ENCODE measurements around the gene ITGB3. TPM values are rescaled to one million over a fixed set of nuclear protein-coding genes. Genes with fewer than 3 reads are reported as not detected.

ITGB3 gene
- total RNA-seq, 4 donors from 2014 or later: 0.76 to 6.6 (median 4.6) TPM

GRCh38 chr17:47239619-47239966 is 14.0 kb upstream of the ITGB3 start:
- Histone ChIP-seq H3K9me3 (no peaks in the 10 kb centered on the region), H3K27me3 (no peaks in the 10 kb centered on the region), H3K36me3 (no peaks in the 10 kb centered on the region), H3K27ac (peak overlapping the region; percentile 82), H3K4me3 (no peak overlapping the region), H3K4me1 (peaks cover 20% of the 10 kb centered on the region)
- WGBS: 76% methylated on average over 7 of the region's 7 CpGs
- no peak for DNase-seq (ENCODE audit: low spot score in 2 of 2)
- no peak for TF ChIP-seq POLR2A (IDR thresholded peaks at IDR 0.05)
- TF ChIP-seq EP300 (IDR thresholded peaks at IDR 0.05): no peak
- no peak for TF ChIP-seq CTCF (IDR thresholded peaks at IDR 0.05)
- TF ChIP-seq POLR2AphosphoS5 (IDR thresholded peaks at IDR 0.05): no peak

GRCh38 chr17:47239967-47240651 is 13.5 kb upstream of the ITGB3 start:
- peak in 2 of 3 donors; percentile 10 to 44 for TF ChIP-seq POLR2AphosphoS5 (IDR thresholded peaks at IDR 0.05)
- TF ChIP-seq CTCF (IDR thresholded peaks at IDR 0.05): no peak
- 37% methylated on average over 3 of the region's 3 CpGs for WGBS

GRCh38 chr17:47240806-47241205 is 12.8 kb upstream of the ITGB3 start:
- WGBS: 76% methylated on average over 3 of the region's 3 CpGs
- Histone ChIP-seq H3K27me3 (no peaks in the 10 kb centered on the region), H3K4me3 (no peak overlapping the region), H3K36me3 (no peaks in the 10 kb centered on the region), H3K27ac (peak overlapping the region; percentile 46), H3K9me3 (no peaks in the 10 kb centered on the region), H3K4me1 (peaks cover 22% of the 10 kb centered on the region)
- DNase-seq (ENCODE audit: low spot score in 2 of 2): no peak
- TF ChIP-seq EP300 (IDR thresholded peaks at IDR 0.05): no peak
- no peak for TF ChIP-seq POLR2AphosphoS5 (IDR thresholded peaks at IDR 0.05)
- TF ChIP-seq POLR2A (IDR thresholded peaks at IDR 0.05): no peak
- TF ChIP-seq CTCF (IDR thresholded peaks at IDR 0.05): no peak

More at GRCh38 chr17:47239967-47240651, 13.5 kb upstream of the ITGB3 start:
- H3K4me1 ChIP-seq: peaks cover 20% of the 10 kb centered on the region
- no peaks in the 10 kb centered on the region for H3K36me3 ChIP-seq
- peak; percentile 89 to 93 for DNase-seq (ENCODE audit: low spot score in 2 of 2)
- no peak overlapping the region for H3K4me3 ChIP-seq
- no peaks in the 10 kb centered on the region for H3K27me3 ChIP-seq
- H3K27ac ChIP-seq: peak overlapping the region; percentile 82
- no peaks in the 10 kb centered on the region for H3K9me3 ChIP-seq

GRCh38 chr17:47242648-47243047 is 11.0 kb upstream of the ITGB3 start:
- no peaks in the 10 kb centered on the region for H3K36me3 ChIP-seq
- no peaks in the 10 kb centered on the region for H3K27me3 ChIP-seq
- no peak for DNase-seq (ENCODE audit: low spot score in 2 of 2)
- H3K27ac ChIP-seq: no peak overlapping the region
- no peak overlapping the region for H3K4me3 ChIP-seq
- no peaks in the 10 kb centered on the region for H3K9me3 ChIP-seq
- TF ChIP-seq EP300 (IDR thresholded peaks at IDR 0.05) (no peak), CTCF (IDR thresholded peaks at IDR 0.05) (no peak), POLR2AphosphoS5 (IDR thresholded peaks at IDR 0.05) (no peak)
- peaks cover 23% of the 10 kb centered on the region for H3K4me1 ChIP-seq
- WGBS: 89% methylated on average over 2 of the region's 2 CpGs

- Histone ChIP-seq H3K9me3 (no peaks in the 10 kb centered on the region), H3K27me3 (no peaks in the 10 kb centered on the region), H3K4me1 (peaks cover 23% of the 10 kb centered on the region), H3K36me3 (no peaks in the 10 kb centered on the region), H3K4me3 (no peak overlapping the region), H3K27ac (no peak overlapping the region)
- DNase-seq (ENCODE audit: low spot score in 2 of 2): no peak
- no peak for TF ChIP-seq POLR2AphosphoS5 (IDR thresholded peaks at IDR 0.05)
- no peak for TF ChIP-seq POLR2A (IDR thresholded peaks at IDR 0.05)
- 89% methylated on average over 8 of the region's 9 CpGs for WGBS
Measured at GRCh38 chr17:47243737-47244598, 9.7 kb upstream of the ITGB3 start.
